GM23338 (cell line): ENCODE measurements around the gene OXER1. TPM values are rescaled to one million over a fixed set of nuclear protein-coding genes. Genes with fewer than 3 reads are reported as not detected.

ENCODE experiments used
- ATAC-seq: fragments of 200-7000 bp; cut with Tn5 transposase; 3 replicates; pipeline ENCODE4 v1.9.1; 2020
- DNase-seq: peaks from one replicate; pipeline ENCODE4 v3.0.0-alpha.2; 2015; ENCODE audit warnings: low spot score
- H2AFZ ChIP-seq: fragments of 200-600 bp; sonication (generic); 2 replicates; pipeline ENCODE4 v1.8.0; 2016; ENCODE audit warnings: antibody characterized with exemption, mild to moderate bottlenecking, moderate library complexity
- H3F3A ChIP-seq: fragments of 200-600 bp; sonication (generic); replicated peaks from 2 replicates; pipeline ENCODE4 v1.8.0; 2017; ENCODE audit warnings: antibody characterized with exemption, mixed run types, low read depth
- H3K27ac ChIP-seq: fragments of 200-600 bp; sonication (generic); 2 replicates; pipeline ENCODE4 v1.6.1; 2016; ENCODE audit warnings: low read depth
- H3K27me3 ChIP-seq: fragments of 200-600 bp; sonication (generic); 2 replicates; pipeline ENCODE4 v1.8.0; 2016; ENCODE audit warnings: mild to moderate bottlenecking, mixed run types, moderate library complexity; ENCODE audit not compliant: insufficient read depth
- H3K36me3 ChIP-seq: fragments of 200-600 bp; sonication (generic); 2 replicates; pipeline ENCODE4 v1.8.0; 2016; ENCODE audit warnings: mild to moderate bottlenecking; ENCODE audit not compliant: insufficient read depth
- H3K4me1 ChIP-seq: fragments of 200-600 bp; sonication (generic); 2 replicates; pipeline ENCODE4 v1.8.0; 2016; ENCODE audit warnings: mild to moderate bottlenecking, moderate library complexity; ENCODE audit not compliant: insufficient read depth
- H3K4me2 ChIP-seq: fragments of 200-600 bp; sonication (generic); 2 replicates; pipeline ENCODE4 v1.7.1; 2017; ENCODE audit warnings: mixed run types
- H3K4me3 ChIP-seq: fragments of 200-600 bp; sonication (generic); 2 replicates; pipeline ENCODE4 v1.6.1; 2016; ENCODE audit warnings: mixed run types
- H3K79me2 ChIP-seq: fragments of 200-600 bp; sonication (generic); replicated peaks from 2 replicates; pipeline ENCODE4 v1.8.0; 2017; ENCODE audit warnings: mild to moderate bottlenecking; ENCODE audit not compliant: insufficient read depth
- H3K9me2 ChIP-seq: fragments of 200-600 bp; sonication (generic); 2 replicates; pipeline ENCODE4 v1.8.0; 2017; ENCODE audit not compliant: insufficient read depth
- H4K20me1 ChIP-seq: fragments of 200-600 bp; sonication (generic); replicated peaks from 2 replicates; pipeline ENCODE4 v1.8.0; 2017; ENCODE audit warnings: mild to moderate bottlenecking; ENCODE audit not compliant: insufficient read depth
- H3K27ac Mint-ChIP-seq: 2 replicates; pipeline ENCODE4 v1.8.0; 2020; ENCODE audit warnings: inconsistent platforms, mild to moderate bottlenecking, moderate library complexity, mixed read lengths
- H3K27me3 Mint-ChIP-seq: 3 replicates; pipeline ENCODE4 v1.8.0; 2022; ENCODE audit warnings: low read depth, mild to moderate bottlenecking, moderate library complexity, mixed read lengths, inconsistent platforms; ENCODE audit not compliant: insufficient read depth, poor library complexity
- H3K36me3 Mint-ChIP-seq: 3 replicates; pipeline ENCODE4 v1.8.0; 2021; ENCODE audit warnings: low read depth, mild to moderate bottlenecking, inconsistent platforms, moderate library complexity, mixed read lengths
- H3K4me1 Mint-ChIP-seq: 3 replicates; pipeline ENCODE4 v1.8.0; 2020; ENCODE audit warnings: mild to moderate bottlenecking, inconsistent platforms, mixed read lengths
- H3K4me3 Mint-ChIP-seq: 3 replicates; pipeline ENCODE4 v1.8.0; 2021; ENCODE audit warnings: moderate library complexity, mild to moderate bottlenecking, inconsistent platforms, mixed read lengths
- H3K9me3 Mint-ChIP-seq: 3 replicates; pipeline ENCODE4 v1.8.0; 2020; ENCODE audit warnings: moderate library complexity, mild to moderate bottlenecking, inconsistent platforms, mixed read lengths
- CREB1 ChIP-seq: fragments of 250-450 bp; sonication (Bioruptor Pico); IDR thresholded peaks from 2 replicates; pipeline ENCODE4 v1.5.0; 2020; ENCODE audit warnings: low read depth, mild to moderate bottlenecking, moderate library complexity
- EZH2 ChIP-seq: fragments of 200-600 bp; sonication (generic); IDR thresholded peaks from one replicate; pipeline ENCODE4 v1.8.0; 2017; ENCODE audit warnings: antibody characterized with exemption, mild to moderate bottlenecking, low read depth; ENCODE audit not compliant: unreplicated experiment
- EZH2phosphoT487 ChIP-seq: fragments of 200-600 bp; sonication (generic); IDR thresholded peaks from one replicate; pipeline ENCODE4 v1.8.1; 2018; ENCODE audit warnings: antibody characterized with exemption; ENCODE audit not compliant: unreplicated experiment
- JUNB ChIP-seq: IDR thresholded peaks from one replicate; pipeline ENCODE4 v1.6.1; 2016; ENCODE audit warnings: antibody characterized with exemption; ENCODE audit not compliant: unreplicated experiment
- NANOG ChIP-seq: IDR thresholded peaks from 2 replicates; pipeline ENCODE4 v1.6.1; 2016; ENCODE audit warnings: antibody characterized with exemption, borderline replicate concordance
- POLR2AphosphoS5 ChIP-seq: IDR thresholded peaks from 2 replicates; pipeline ENCODE4 v1.6.1; 2016; ENCODE audit warnings: antibody characterized with exemption, low read depth
- STAT1 ChIP-seq: IDR thresholded peaks from one replicate; pipeline ENCODE4 v1.6.1; 2016; ENCODE audit warnings: antibody characterized with exemption; ENCODE audit not compliant: unreplicated experiment
- ZNF114 ChIP-seq: fragments of 250-450 bp; sonication (Bioruptor Pico); IDR thresholded peaks from 2 replicates; pipeline ENCODE4 v1.5.0; 2020; ENCODE audit warnings: mild to moderate bottlenecking, moderate library complexity
- ZNF331 ChIP-seq: fragments of 250-450 bp; sonication (Bioruptor Pico); IDR thresholded peaks from 2 replicates; pipeline ENCODE4 v1.5.0; 2020; ENCODE audit warnings: low read depth, mild to moderate bottlenecking, moderate library complexity
- polyA plus RNA-seq: library from polyadenylated mRNA; unstranded; fragments of >200 nt; fragmentation: Nextera tagmentation; extraction: Ambion mirVana; gene quantifications from 2 replicates; pipeline ENCODE4 v1.2.1, GENCODE V29; 2016
- total RNA-seq: library from RNA; depleted of rRNA; stranded (reverse); fragments of >200 nt; shearing (Covaris generic); gene quantifications from 2 replicates; pipeline ENCODE4 v1.2.3, GENCODE V29; 2014
- TF ChIP-seq, protein P1 (sequence below): fragments of 250-450 bp; sonication (Bioruptor Pico); IDR thresholded peaks from 2 replicates; pipeline ENCODE4 v1.5.0; 2020; ENCODE audit warnings: mild to moderate bottlenecking, moderate library complexity
- TF ChIP-seq, protein P2 (sequence below): IDR thresholded peaks from one replicate; pipeline ENCODE4 v1.6.1; 2018; ENCODE audit warnings: antibody characterized with exemption; ENCODE audit not compliant: unreplicated experiment
- TF ChIP-seq, protein P3 (sequence below), 2 experiments: fragments of 200-600 bp in 1 of 2; sonication (generic) in 1 of 2; conservative IDR thresholded peaks; 2 replicates each; pipeline versions ENCODE4 v1.5.1 to v1.6.1; 2016 to 2017; ENCODE audit warnings: antibody characterized with exemption in 2 of 2, low read depth in 2 of 2, mild to moderate bottlenecking in 2 of 2, moderate library complexity in 1 of 2
- TF ChIP-seq, protein P4 (sequence below): IDR thresholded peaks from 2 replicates; pipeline ENCODE4 v1.6.1; 2016; ENCODE audit warnings: antibody characterized with exemption

OXER1 gene
- total and polyA plus RNA-seq, 2 experiments from 2014 or later: 0.69 to 1.5 TPM

DNA sequence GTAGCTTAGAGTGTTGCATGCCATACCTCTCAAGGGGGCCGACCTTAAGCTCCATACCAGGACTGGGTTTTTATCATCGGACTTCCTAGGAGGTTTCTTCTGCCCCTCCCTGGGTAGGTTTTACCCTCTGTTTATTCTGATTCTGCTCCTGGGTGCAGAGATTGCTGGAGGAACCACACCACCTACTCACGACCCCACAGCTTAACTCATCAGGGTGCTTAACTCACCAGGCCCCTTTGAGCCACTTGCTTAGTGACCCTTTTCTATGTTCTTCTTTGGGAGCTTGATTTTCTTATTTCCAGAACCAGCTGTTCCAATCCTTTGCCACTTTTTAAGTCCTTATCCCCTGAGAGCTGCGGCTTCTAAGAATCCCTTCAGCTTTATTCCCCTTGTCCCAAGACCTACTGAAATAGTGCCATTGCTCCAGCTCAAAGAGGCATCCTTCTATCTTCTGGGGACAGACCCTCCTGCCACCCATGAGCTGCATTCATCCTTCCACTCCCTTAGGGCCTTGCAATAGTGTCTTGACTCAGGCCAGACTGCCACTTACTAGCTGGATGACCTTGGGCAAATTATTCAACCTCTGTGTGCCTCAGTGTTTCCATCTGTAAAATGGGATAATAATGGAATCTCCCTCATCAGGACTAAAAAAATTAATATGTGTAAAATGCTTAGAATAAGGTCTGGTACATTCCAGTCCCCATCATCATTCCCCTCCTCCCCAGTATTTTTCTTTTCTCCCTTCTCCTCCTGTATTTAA is 5.8 kb downstream of the OXER1 start:
- Histone ChIP-seq H3K36me3 (no peaks in the 10 kb centered on the region), H3K79me2 (no peaks in the 10 kb centered on the region), H2AFZ (no peak overlapping the region), H3K4me2 (no peak overlapping the region), H3F3A (no peaks in the 10 kb centered on the region), H3K27me3 (no peaks in the 10 kb centered on the region), H3K4me3 (no peak overlapping the region), H3K9me2 (no peaks in the 10 kb centered on the region), H3K4me1 (0 out of 2 replicates have a peak, but pooled peaks cover 6% of the 10 kb centered on the region), H3K27ac (no peak overlapping the region), H4K20me1 (peaks cover 5% of the 10 kb centered on the region; the same call in 1 of the 2 replicates)
- Mint-ChIP-seq H3K27ac (no peak overlapping the region), H3K9me3 (no peaks in the 10 kb centered on the region), H3K36me3 (peaks cover 4% of the 10 kb centered on the region; the same call in 1 of the 3 replicates), H3K27me3 (peaks cover 8% of the 10 kb centered on the region), H3K4me3 (no peak overlapping the region), H3K4me1 (peaks cover 14% of the 10 kb centered on the region)
- TF ChIP-seq, protein P1, sequence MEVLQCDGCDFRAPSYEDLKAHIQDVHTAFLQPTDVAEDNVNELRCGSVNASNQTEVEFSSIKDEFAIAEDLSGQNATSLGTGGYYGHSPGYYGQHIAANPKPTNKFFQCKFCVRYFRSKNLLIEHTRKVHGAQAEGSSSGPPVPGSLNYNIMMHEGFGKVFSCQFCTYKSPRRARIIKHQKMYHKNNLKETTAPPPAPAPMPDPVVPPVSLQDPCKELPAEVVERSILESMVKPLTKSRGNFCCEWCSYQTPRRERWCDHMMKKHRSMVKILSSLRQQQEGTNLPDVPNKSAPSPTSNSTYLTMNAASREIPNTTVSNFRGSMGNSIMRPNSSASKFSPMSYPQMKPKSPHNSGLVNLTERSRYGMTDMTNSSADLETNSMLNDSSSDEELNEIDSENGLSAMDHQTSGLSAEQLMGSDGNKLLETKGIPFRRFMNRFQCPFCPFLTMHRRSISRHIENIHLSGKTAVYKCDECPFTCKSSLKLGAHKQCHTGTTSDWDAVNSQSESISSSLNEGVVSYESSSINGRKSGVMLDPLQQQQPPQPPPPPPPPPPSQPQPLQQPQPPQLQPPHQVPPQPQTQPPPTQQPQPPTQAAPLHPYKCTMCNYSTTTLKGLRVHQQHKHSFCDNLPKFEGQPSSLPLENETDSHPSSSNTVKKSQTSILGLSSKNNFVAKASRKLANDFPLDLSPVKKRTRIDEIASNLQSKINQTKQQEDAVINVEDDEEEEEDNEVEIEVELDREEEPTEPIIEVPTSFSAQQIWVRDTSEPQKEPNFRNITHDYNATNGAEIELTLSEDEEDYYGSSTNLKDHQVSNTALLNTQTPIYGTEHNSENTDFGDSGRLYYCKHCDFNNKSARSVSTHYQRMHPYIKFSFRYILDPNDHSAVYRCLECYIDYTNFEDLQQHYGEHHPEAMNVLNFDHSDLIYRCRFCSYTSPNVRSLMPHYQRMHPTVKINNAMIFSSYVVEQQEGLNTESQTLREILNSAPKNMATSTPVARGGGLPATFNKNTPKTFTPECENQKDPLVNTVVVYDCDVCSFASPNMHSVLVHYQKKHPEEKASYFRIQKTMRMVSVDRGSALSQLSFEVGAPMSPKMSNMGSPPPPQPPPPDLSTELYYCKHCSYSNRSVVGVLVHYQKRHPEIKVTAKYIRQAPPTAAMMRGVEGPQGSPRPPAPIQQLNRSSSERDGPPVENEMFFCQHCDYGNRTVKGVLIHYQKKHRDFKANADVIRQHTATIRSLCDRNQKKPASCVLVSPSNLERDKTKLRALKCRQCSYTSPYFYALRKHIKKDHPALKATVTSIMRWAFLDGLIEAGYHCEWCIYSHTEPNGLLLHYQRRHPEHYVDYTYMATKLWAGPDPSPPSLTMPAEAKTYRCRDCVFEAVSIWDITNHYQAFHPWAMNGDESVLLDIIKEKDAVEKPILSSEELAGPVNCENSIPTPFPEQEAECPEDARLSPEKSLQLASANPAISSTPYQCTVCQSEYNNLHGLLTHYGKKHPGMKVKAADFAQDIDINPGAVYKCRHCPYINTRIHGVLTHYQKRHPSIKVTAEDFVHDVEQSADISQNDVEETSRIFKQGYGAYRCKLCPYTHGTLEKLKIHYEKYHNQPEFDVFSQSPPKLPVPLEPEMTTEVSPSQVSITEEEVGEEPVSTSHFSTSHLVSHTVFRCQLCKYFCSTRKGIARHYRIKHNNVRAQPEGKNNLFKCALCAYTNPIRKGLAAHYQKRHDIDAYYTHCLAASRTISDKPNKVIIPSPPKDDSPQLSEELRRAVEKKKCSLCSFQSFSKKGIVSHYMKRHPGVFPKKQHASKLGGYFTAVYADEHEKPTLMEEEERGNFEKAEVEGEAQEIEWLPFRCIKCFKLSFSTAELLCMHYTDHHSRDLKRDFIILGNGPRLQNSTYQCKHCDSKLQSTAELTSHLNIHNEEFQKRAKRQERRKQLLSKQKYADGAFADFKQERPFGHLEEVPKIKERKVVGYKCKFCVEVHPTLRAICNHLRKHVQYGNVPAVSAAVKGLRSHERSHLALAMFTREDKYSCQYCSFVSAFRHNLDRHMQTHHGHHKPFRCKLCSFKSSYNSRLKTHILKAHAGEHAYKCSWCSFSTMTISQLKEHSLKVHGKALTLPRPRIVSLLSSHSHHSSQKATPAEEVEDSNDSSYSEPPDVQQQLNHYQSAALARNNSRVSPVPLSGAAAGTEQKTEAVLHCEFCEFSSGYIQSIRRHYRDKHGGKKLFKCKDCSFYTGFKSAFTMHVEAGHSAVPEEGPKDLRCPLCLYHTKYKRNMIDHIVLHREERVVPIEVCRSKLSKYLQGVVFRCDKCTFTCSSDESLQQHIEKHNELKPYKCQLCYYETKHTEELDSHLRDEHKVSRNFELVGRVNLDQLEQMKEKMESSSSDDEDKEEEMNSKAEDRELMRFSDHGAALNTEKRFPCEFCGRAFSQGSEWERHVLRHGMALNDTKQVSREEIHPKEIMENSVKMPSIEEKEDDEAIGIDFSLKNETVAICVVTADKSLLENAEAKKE (CRISPR knock-in tag): no peak
- TF ChIP-seq, protein P2, sequence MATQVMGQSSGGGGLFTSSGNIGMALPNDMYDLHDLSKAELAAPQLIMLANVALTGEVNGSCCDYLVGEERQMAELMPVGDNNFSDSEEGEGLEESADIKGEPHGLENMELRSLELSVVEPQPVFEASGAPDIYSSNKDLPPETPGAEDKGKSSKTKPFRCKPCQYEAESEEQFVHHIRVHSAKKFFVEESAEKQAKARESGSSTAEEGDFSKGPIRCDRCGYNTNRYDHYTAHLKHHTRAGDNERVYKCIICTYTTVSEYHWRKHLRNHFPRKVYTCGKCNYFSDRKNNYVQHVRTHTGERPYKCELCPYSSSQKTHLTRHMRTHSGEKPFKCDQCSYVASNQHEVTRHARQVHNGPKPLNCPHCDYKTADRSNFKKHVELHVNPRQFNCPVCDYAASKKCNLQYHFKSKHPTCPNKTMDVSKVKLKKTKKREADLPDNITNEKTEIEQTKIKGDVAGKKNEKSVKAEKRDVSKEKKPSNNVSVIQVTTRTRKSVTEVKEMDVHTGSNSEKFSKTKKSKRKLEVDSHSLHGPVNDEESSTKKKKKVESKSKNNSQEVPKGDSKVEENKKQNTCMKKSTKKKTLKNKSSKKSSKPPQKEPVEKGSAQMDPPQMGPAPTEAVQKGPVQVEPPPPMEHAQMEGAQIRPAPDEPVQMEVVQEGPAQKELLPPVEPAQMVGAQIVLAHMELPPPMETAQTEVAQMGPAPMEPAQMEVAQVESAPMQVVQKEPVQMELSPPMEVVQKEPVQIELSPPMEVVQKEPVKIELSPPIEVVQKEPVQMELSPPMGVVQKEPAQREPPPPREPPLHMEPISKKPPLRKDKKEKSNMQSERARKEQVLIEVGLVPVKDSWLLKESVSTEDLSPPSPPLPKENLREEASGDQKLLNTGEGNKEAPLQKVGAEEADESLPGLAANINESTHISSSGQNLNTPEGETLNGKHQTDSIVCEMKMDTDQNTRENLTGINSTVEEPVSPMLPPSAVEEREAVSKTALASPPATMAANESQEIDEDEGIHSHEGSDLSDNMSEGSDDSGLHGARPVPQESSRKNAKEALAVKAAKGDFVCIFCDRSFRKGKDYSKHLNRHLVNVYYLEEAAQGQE: no peak
- no peak for TF ChIP-seq JUNB
- TF ChIP-seq EZH2: no peak
- TF ChIP-seq STAT1: no peak
- TF ChIP-seq ZNF114: no peak
- TF ChIP-seq CREB1 (CRISPR knock-in tag): no peak
- TF ChIP-seq, protein P3, sequence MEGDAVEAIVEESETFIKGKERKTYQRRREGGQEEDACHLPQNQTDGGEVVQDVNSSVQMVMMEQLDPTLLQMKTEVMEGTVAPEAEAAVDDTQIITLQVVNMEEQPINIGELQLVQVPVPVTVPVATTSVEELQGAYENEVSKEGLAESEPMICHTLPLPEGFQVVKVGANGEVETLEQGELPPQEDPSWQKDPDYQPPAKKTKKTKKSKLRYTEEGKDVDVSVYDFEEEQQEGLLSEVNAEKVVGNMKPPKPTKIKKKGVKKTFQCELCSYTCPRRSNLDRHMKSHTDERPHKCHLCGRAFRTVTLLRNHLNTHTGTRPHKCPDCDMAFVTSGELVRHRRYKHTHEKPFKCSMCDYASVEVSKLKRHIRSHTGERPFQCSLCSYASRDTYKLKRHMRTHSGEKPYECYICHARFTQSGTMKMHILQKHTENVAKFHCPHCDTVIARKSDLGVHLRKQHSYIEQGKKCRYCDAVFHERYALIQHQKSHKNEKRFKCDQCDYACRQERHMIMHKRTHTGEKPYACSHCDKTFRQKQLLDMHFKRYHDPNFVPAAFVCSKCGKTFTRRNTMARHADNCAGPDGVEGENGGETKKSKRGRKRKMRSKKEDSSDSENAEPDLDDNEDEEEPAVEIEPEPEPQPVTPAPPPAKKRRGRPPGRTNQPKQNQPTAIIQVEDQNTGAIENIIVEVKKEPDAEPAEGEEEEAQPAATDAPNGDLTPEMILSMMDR (conservative IDR thresholded peaks at IDR 0.05; ENCODE audit: low read depth in 2 of 2): no peak
- no peak for TF ChIP-seq NANOG
- TF ChIP-seq ZNF331 (CRISPR knock-in tag): no peak
- no peak for TF ChIP-seq POLR2AphosphoS5
- TF ChIP-seq, protein P4, sequence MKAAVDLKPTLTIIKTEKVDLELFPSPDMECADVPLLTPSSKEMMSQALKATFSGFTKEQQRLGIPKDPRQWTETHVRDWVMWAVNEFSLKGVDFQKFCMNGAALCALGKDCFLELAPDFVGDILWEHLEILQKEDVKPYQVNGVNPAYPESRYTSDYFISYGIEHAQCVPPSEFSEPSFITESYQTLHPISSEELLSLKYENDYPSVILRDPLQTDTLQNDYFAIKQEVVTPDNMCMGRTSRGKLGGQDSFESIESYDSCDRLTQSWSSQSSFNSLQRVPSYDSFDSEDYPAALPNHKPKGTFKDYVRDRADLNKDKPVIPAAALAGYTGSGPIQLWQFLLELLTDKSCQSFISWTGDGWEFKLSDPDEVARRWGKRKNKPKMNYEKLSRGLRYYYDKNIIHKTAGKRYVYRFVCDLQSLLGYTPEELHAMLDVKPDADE: no peak
- TF ChIP-seq EZH2phosphoT487: no peak
- DNase-seq: no peak
- ATAC-seq: no peak
